Thoracic aorta (tissue), 2 donors: ENCODE results near the gene BEGAIN. TPM values are rescaled to one million over a fixed set of nuclear protein-coding genes. Genes with fewer than 3 reads are reported as not detected.

Experiments used
- ATAC-seq: fragments of 150-250 bp; one replicate; pipeline ENCODE4 v1.8.0; 2017; ENCODE audit warnings: low read depth; ENCODE audit not compliant: insufficient number of reproducible peaks, low FRiP score
- DNase-seq: peaks from one replicate; pipeline ENCODE4 v3.0.0-alpha.2; 2020; ENCODE audit warnings: low spot score
- H3K27ac ChIP-seq, 2 donors: fragments of 200-600 bp; sonication (generic); 1 replicate in 1 of 2; 2 replicates in 1 of 2; pipeline ENCODE4 v1.5.1; 2016; ENCODE audit warnings: mild to moderate bottlenecking in 2 of 2, moderate library complexity in 2 of 2
- H3K27me3 ChIP-seq: fragments of 200-600 bp; sonication (generic); replicated peaks from 2 replicates; pipeline ENCODE4 v1.6.0; 2016; ENCODE audit warnings: mild to moderate bottlenecking; ENCODE audit not compliant: insufficient read depth
- H3K36me3 ChIP-seq: fragments of 200-600 bp; sonication (generic); one replicate; pipeline ENCODE4 v1.5.1; 2016
- H3K4me1 ChIP-seq, 2 donors: fragments of 200-600 bp; sonication (generic); 1 replicate in 1 of 2; 2 replicates in 1 of 2; pipeline versions ENCODE4 v1.5.1 to v1.6.0; 2016; ENCODE audit warnings: low read depth in 2 of 2, mild to moderate bottlenecking in 1 of 2; ENCODE audit not compliant: control insufficient read depth in 1 of 2
- H3K4me3 ChIP-seq: fragments of 200-600 bp; sonication (generic); 2 replicates; pipeline ENCODE4 v1.5.1; 2016; ENCODE audit warnings: mild to moderate bottlenecking
- H3K9me3 ChIP-seq: fragments of 200-600 bp; sonication (generic); 2 replicates; pipeline ENCODE4 v1.5.1; 2016
- CTCF ChIP-seq: fragments of 200-600 bp; sonication (generic); IDR thresholded peaks from one replicate; pipeline ENCODE4 v1.5.1; 2019; ENCODE audit warnings: antibody characterized with exemption
- total RNA-seq, 2 donors: library from RNA; depleted of rRNA; stranded (reverse); fragments of >200 nt; gene quantifications; one replicate each; pipeline versions ENCODE4 v1.1.0 to v1.2.3, GENCODE V29; 2016

Gene BEGAIN
- total RNA-seq, 2 donors from 2014 or later: 0.27 to 0.85 TPM

DNA sequence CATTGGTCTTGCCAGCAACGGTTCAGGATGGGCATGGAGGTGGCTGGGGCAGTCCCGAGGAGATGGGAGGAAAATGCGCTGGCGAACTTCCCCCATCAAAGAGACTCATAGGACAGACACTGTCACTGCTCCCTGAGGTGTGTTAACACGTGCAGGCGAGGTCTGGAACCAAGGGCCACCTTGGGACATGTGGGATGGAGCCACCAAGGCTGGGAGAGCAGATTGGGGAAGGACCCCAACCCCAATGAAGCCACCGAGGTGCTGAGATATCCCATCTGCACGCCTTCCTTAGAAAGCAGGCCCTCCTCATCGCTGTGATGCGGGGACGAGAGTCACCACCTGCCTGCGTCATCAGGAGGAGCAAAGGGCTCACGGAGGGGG is 16.9 kb upstream of the BEGAIN start:
- DNase-seq: no peak
- H3K4me1 ChIP-seq: no peaks in the 10 kb centered on the region
- H3K27ac ChIP-seq: no peak overlapping the region
- TF ChIP-seq CTCF: no peak
- no peaks in the 10 kb centered on the region for H3K27me3 ChIP-seq
- no peak overlapping the region for H3K4me3 ChIP-seq
- peaks cover 10% of the 10 kb centered on the region for H3K9me3 ChIP-seq
- no peaks in the 10 kb centered on the region for H3K36me3 ChIP-seq
- ATAC-seq: no peak

- H3K4me1 ChIP-seq: no peaks in the 10 kb centered on the region
- no peak overlapping the region for H3K4me3 ChIP-seq
- H3K9me3 ChIP-seq: peaks cover 10% of the 10 kb centered on the region
- TF ChIP-seq CTCF: no peak
- DNase-seq (no peak), ATAC-seq (no peak)
- H3K27ac ChIP-seq: no peak overlapping the region
- H3K27me3 ChIP-seq: no peaks in the 10 kb centered on the region
- H3K36me3 ChIP-seq: no peaks in the 10 kb centered on the region
Measured at GRCh38 chr14:100603341-100604120, 16.3 kb upstream of the BEGAIN start.

- Histone ChIP-seq H3K4me3 (no peak overlapping the region), H3K27me3 (no peaks in the 10 kb centered on the region), H3K36me3 (no peaks in the 10 kb centered on the region), H3K27ac (no peak overlapping the region), H3K4me1 (no peaks in the 10 kb centered on the region), H3K9me3 (peaks cover 10% of the 10 kb centered on the region)
- TF ChIP-seq CTCF: no peak
- DNase-seq: no peak
- ATAC-seq: no peak
Measured at GRCh38 chr14:100602621-100603230, 15.5 kb upstream of the BEGAIN start.

DNA sequence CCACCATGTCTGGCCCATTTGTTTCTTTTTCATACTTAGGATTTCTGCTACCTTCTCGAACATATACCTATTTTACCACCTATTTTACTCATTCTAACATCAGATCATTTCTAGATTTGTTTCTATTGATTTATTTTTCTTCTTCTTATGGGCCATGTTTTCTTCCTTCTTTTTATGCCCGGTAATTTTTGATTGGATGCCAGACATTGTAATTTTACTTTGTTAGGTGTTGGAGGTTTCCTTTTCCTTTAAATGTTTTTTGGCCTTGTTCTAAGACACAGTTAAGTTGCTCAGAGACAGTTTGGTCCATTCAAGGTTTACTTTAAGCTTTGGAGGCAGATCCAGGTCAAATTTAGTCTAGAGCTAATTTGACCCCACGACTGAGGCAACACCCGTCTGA is 14.7 kb upstream of the BEGAIN start:
- no peaks in the 10 kb centered on the region for H3K4me1 ChIP-seq
- ATAC-seq (no peak), DNase-seq (no peak)
- no peak for TF ChIP-seq CTCF
- peaks cover 10% of the 10 kb centered on the region for H3K9me3 ChIP-seq
- no peaks in the 10 kb centered on the region for H3K36me3 ChIP-seq
- no peak overlapping the region for H3K27ac ChIP-seq
- H3K4me3 ChIP-seq: no peak overlapping the region
- no peaks in the 10 kb centered on the region for H3K27me3 ChIP-seq

DNA sequence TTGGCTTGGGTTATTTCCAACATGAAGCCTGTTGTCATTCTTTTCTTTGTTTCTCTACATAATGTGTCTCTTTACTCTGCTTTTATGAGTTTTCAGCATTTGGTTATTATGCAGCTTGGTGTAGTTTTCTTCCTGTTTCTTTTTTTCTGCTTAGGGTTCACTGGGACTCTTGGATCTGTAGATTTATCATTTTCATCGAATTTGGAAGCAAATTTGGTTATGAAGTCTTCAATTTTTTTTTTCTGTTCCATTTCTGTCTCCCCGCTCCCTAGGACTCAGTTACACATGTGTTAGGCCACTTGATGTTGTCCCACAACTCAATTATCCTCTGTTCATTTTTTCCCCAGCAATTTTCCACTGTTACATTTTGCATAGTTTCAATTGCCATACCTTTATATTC is 13.8 kb upstream of the BEGAIN start:
- no peak overlapping the region for H3K4me3 ChIP-seq
- no peak for ATAC-seq
- H3K36me3 ChIP-seq: no peaks in the 10 kb centered on the region
- H3K4me1 ChIP-seq: no peaks in the 10 kb centered on the region
- no peak for TF ChIP-seq CTCF
- no peak for DNase-seq
- H3K27me3 ChIP-seq: no peaks in the 10 kb centered on the region
- H3K27ac ChIP-seq: no peak overlapping the region
- peaks cover 10% of the 10 kb centered on the region for H3K9me3 ChIP-seq
